NCI-H1105 (cell line): ENCODE measurements around the gene NSD1.

ENCODE experiments used
- DNase-seq: peaks from one replicate; lab custom pipeline; 2025; lab: John Stamatoyannopoulos, UW

NSD1 gene

DNA sequence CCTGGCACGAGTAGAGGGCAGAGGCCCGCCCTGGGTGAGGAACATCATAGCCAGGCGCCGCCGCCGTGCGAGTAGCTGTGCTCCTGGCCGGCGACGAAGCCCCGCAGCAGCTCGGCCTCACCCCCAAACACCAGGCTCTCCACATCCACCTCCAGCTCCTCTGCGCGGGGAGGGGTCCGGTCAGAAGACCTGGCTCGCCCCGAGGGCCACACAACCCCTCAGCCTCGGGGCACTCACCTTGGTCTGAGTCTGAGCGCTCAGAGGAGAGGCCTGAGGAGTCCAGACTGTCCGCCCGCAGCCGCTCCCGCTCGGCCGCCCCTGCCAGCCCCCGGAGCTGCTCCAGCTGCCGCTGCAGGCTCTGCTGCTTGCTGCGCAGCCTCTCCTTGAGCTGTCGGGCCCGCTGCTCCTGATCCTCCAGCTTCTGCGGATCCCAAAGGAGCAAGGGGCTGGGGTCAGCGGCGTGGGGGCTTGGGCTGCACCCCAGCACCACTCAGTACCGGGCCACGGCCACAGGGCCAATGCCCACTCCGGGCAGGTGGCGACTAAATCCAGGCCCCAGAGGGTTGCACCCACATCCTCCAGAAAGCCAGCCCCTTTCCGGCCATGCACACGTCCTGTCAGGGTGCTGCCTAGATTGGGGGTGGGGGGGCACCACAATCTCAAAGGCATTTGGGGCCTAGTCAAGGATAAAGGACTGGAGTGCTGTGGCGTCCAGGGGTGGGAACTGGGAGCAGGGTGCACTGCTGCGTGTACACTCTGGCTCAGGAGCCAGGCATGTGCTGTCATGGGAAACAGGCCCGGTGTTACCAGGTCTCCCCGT lies 174.2 kb downstream of the NSD1 start:
- no peak for DNase-seq

- no peak for DNase-seq
These were observed 175.2 kb downstream of the NSD1 start for GRCh38 chr5:177308740-177309139.

DNA sequence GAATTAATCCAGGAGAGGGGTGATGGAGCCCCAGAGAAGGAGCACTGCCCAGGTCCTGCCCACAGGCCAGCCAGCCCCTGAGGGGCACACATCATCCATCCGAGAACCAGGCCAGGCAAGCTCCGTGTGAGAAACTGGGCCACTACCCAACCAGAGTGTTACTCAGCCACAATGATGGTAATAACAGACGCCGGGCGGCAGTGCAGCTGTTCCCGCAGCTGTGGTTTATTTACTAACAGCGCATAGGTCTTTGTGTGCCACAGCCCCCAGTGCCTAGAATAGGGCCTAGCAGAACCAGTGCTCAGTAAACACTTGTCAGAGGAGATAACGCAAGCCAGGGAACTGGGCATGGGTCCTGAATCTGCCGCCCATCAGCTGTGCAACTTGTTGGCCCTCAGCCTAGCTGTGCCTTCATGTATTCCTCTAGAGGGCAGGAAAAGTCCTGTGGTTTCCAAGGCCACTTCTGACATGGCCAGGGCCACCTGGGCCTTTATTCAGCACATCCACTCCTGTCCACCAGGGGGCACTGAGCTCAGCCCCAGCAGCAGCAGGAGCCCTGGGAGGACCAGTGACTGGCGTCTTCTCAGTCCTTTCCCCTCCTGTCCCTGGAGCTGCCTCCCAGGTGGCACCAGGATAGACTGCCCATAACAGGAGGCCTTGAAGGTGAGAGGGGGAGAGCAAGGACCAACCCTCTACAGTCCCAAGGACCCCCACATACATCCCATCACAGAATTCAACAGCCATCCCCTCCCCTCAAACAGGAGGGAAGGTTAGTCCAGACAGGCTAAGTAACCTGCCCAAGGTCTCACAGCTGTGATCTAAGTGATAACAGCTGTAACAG lies 176.0 kb downstream of the NSD1 start:
- no peak for DNase-seq

DNA sequence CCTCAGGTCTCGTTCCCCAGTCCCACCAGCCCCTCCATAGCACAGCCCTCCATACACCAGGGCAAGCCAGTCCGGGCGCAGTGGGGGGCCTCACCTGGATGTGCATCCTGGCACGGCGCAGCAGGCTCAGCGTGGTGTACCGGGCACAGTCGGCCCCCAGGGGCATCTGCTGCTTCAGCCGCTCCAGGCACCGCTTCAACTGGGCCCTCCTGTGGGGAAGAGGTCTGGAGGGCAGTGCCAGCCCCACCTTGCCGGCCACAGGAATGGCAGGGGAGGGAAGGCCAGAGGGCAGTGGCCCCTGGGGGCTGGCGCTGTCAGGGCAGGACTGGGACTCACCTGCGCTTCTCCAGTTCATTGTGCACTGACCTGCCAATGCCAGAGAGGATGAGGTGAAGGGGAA lies 176.8 kb downstream of the NSD1 start:
- no peak for DNase-seq

- no peak for DNase-seq
These were observed 177.3 kb downstream of the NSD1 start for GRCh38 chr5:177310757-177311391.

GRCh38 chr5:177311392-177311722 lies 177.8 kb downstream of the NSD1 start:
- no peak for DNase-seq

- DNase-seq, result peak; percentile 81
These were observed 178.4 kb downstream of the NSD1 start, which contains the start of gene MXD3 for GRCh38 chr5:177311723-177312648. MXD3 (minus strand) TSS chr5:177311898; CDS start chr5:177311830, 68 bp downstream.

- no peak for DNase-seq
These were observed 179.1 kb downstream of the NSD1 start for GRCh38 chr5:177312649-177313181.

GRCh38 chr5:177313561-177314259 lies 180.1 kb downstream of the NSD1 start:
- DNase-seq, result no peak

DNA sequence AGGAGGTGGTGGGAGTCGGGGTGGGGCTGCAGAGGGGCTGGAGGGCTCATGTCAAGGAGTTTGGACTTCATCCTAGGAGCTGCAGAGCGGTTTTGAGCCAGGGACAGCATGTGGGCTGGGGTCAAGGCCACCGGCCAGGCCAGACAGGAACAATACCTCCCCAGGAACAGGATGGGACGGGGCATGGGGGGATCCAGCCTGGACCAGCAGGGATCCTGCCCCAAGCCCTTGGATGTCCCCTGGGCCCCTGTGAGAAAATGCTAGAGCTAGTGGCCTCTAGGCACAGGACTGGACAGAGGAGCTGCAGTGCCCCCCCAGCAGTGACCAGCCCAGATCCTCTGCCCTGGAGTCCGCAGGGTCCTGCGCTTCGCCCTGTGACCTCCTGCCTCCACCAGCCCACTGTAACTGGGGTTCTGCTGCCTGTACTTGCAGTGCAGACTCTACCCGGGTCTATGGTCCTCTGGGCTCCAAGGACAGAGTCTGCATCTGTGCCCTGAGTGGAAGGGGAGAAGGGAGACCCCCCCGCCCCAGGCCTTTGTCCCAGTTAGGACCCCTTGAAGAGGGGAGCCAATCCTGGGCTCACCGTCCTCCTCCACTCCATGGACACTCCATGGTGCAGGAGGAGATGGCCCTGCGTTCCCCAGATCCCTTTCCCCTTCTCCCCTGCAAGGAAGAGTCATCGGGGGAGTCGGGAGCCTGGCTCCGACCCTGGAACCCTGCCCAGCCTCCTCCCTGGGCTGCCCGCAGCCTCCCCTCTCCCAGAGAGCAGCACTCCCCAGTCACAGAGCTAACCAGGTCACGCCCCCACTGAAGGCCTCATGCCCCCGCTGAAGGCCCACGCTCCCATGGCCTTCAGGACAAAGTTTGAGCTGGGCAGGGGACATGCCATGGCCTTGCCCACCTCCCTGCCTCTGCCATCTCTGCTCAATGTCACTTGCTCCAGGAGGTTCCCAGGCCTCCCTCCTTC lies 181.1 kb downstream of the NSD1 start:
- DNase-seq, result no peak

DNA sequence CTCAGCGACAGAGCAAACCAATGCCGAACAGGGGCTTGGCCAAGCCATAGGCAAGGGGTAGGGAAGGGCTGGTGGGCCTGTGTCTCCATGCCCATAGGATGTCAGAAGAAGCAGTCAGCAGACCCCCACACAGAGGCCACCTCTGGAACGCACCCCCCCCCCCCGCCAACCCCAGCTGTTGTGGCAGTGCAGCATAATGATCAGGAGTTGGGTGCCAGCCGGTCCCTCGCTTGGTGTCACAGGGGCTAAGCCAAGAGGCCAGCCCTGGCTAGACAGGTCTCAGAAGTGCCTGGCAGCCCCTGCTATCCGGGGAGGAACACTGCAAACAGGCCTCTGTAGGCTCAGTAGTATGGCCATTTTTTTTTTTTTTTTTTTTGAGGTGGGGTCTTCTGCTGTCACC lies 181.8 kb downstream of the NSD1 start:
- DNase-seq, result no peak

DNA sequence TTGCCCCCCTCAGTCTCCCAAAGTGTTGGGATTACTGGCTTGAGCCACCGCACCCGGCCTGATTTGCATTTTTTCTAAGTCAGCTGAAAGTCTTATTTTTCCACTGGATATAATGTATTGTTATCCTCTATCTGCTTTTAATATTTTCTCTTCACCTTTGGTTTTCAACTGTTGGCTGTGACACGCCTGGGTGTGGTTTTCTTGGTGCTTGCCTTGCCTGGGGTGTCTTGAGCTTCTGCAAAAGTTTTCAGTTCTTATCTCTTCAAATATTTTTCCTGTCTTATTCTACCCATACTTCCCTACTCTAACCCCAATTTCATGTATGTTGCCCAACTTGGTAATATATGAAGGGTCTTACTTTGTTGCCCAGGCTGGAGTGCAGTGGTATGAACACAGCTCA lies 182.4 kb downstream of the NSD1 start:
- DNase-seq, result no peak

- DNase-seq, result no peak
These were observed 184.4 kb downstream of the NSD1 start for GRCh38 chr5:177317959-177318377.

GRCh38 chr5:177319913-177320588 lies 186.5 kb downstream of the NSD1 start:
- DNase-seq, result no peak

GRCh38 chr5:177320879-177321278 lies 187.3 kb downstream of the NSD1 start:
- no peak for DNase-seq

DNA sequence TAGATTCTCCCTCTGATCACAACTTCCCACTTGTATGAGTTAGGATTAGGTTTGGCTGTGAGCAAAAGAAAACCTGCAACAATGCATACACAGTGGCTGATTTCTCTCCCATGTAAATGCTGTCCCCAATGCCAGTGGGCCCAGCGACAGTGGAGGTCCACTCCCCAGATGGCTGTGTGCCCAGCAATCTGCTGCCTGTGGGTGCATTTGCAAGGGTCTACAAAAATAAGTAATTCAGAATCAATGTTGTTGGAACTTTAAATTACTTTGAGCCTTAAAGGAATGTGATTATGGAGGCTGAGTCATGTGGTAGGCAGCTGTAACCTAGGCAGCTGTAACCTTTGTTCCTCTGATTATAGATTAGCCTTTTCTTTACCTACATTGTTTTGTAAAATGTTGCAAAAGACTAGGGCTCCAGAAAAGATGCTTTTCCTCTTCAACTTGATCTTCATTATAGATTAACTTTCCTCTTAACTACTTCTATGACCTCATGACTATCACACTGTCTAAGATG lies 192.4 kb downstream of the NSD1 start:
- DNase-seq, result no peak

- DNase-seq, result no peak
These were observed 194.3 kb downstream of the NSD1 start for GRCh38 chr5:177327539-177328522.
